Erythroblast (primary cell): ENCODE results near the gene DHDH.
A peak's percentile ranks its signal among the peaks of the same experiment; 100 is the strongest.

Source experiments
- GATA1 ChIP-seq: IDR thresholded peaks from 2 replicates; pipeline ENCODE4 v1.6.1; 2011; ENCODE audit warnings: low read depth, mild to moderate bottlenecking, control low read depth, low read length, moderate library complexity
- POLR2A ChIP-seq: IDR thresholded peaks from 2 replicates; pipeline ENCODE4 v1.6.1; 2011; ENCODE audit warnings: mild to moderate bottlenecking, low read length

DNA sequence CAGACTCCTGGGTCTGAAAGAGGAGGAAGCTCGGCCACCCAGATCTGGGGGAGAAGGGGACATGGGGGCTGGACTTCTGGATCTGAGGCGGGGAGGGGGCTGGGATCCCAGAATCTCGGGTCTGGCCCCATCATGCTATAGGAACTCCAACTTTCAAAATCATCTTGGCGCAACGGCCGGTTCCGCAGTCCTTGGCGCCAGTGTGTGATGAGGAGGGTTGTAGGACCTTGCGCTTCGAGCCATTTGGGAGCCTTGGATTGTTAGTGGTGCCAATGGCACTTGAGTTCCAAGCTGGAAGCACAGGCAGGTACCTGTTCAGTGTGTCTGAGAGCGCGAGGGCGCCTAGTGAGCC is 60.5 kb downstream of the DHDH start:
- TF ChIP-seq POLR2A (peak; percentile 66), GATA1 (no peak)
